Hepatocyte (in vitro differentiated cells): ENCODE data around the gene PLD1. TPM values are rescaled to one million over a fixed set of nuclear protein-coding genes. Genes with fewer than 3 reads are reported as not detected.

Source experiments
- DNase-seq: peaks from one replicate; pipeline ENCODE4 v3.0.0-alpha.2; 2016; ENCODE audit warnings: low spot score
- H2AFZ ChIP-seq: fragments of 200-600 bp; sonication (generic); 2 replicates; pipeline ENCODE4 v1.6.0; 2016; ENCODE audit warnings: antibody characterized with exemption, mild to moderate bottlenecking
- H3K27ac ChIP-seq: fragments of 200-600 bp; sonication (generic); 2 replicates; pipeline ENCODE4 v1.5.1; 2016; ENCODE audit warnings: mild to moderate bottlenecking
- H3K27me3 ChIP-seq: fragments of 200-600 bp; sonication (generic); 2 replicates; pipeline ENCODE4 v1.6.1; 2016
- H3K36me3 ChIP-seq: fragments of 200-600 bp; sonication (generic); replicated peaks from 2 replicates; pipeline ENCODE4 v1.5.1; 2016; ENCODE audit warnings: low read depth; ENCODE audit not compliant: insufficient read depth
- H3K4me1 ChIP-seq: fragments of 200-600 bp; sonication (generic); 2 replicates; pipeline ENCODE4 v1.5.1; 2016; ENCODE audit warnings: mild to moderate bottlenecking, moderate library complexity; ENCODE audit not compliant: insufficient read depth
- H3K4me2 ChIP-seq: fragments of 200-600 bp; sonication (generic); 2 replicates; pipeline ENCODE4 v1.6.0; 2016
- H3K4me3 ChIP-seq: fragments of 200-600 bp; sonication (generic); 2 replicates; pipeline ENCODE4 v1.5.1; 2016; ENCODE audit warnings: mild to moderate bottlenecking
- H3K79me2 ChIP-seq: fragments of 200-600 bp; sonication (generic); 2 replicates; pipeline ENCODE4 v1.6.0; 2017; ENCODE audit warnings: mild to moderate bottlenecking
- H3K9me2 ChIP-seq: fragments of 200-600 bp; sonication (generic); replicated peaks from 2 replicates; pipeline ENCODE4 v1.6.0; 2017; ENCODE audit warnings: mild to moderate bottlenecking; ENCODE audit not compliant: insufficient read depth
- H3K9me3 ChIP-seq: fragments of 200-600 bp; sonication (generic); 2 replicates; pipeline ENCODE4 v1.5.1; 2016; ENCODE audit warnings: low read depth, mild to moderate bottlenecking
- H4K20me1 ChIP-seq: fragments of 200-600 bp; sonication (generic); 2 replicates; pipeline ENCODE4 v1.6.0; 2016; ENCODE audit warnings: mild to moderate bottlenecking; ENCODE audit not compliant: insufficient read depth, poor library complexity, severe bottlenecking
- EZH2 ChIP-seq: fragments of 200-600 bp; sonication (generic); IDR thresholded peaks from 2 replicates; pipeline ENCODE4 v1.6.1; 2016; ENCODE audit warnings: antibody characterized with exemption, mild to moderate bottlenecking, borderline replicate concordance
- EZH2phosphoT487 ChIP-seq: fragments of 200-600 bp; sonication (generic); IDR thresholded peaks from one replicate; pipeline ENCODE4 v1.6.1; 2018; ENCODE audit warnings: antibody characterized with exemption, mild to moderate bottlenecking, low read depth, moderate library complexity; ENCODE audit not compliant: unreplicated experiment, severe bottlenecking
- WGBS: methylation state at CpG from one replicate; pipeline ENCODE4 v1.1.6; 2016; ENCODE audit warnings: low lambda C conversion rate; ENCODE audit errors: missing lambda C conversion rate; 5-methylcytosine and 5-hydroxymethylcytosine counted together
- polyA plus RNA-seq: library from polyadenylated mRNA; unstranded; fragments of >200 nt; fragmentation: Nextera tagmentation; extraction: Ambion mirVana; gene quantifications from 2 replicates; pipeline ENCODE4 v1.2.1, GENCODE V29; 2016
- total RNA-seq: library from RNA; depleted of rRNA; stranded (reverse); fragments of >200 nt; gene quantifications from 2 replicates; pipeline ENCODE4 v1.2.3, GENCODE V29; 2014
- TF ChIP-seq, protein P1 (sequence below): fragments of 200-600 bp; sonication (generic); IDR thresholded peaks from 2 replicates; pipeline ENCODE4 v1.5.1; 2016; ENCODE audit warnings: antibody characterized with exemption, mild to moderate bottlenecking; ENCODE audit not compliant: poor library complexity

Gene PLD1
- total and polyA plus RNA-seq, 2 experiments from 2014 or later = 29.4 to 71.1 TPM

DNA sequence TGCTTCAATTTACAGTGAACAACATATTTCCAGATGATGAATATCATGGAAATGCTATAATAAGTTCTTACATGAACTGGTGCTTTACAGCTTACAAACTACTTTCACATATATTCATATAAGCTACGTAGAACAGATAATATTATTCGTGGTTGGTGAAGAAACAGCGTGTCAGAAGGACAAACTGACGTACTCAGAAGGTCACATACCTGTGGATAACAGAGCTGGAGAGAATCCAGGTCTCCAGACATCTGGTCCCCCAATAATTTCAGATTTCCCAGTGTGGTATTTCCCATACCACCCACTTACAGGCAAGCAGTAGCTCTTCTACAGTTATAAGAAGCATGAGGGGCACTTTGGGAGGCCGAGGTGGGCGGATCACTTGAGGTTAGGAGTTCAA lies 156.6 kb downstream of the PLD1 start:
- TF ChIP-seq, protein P1, sequence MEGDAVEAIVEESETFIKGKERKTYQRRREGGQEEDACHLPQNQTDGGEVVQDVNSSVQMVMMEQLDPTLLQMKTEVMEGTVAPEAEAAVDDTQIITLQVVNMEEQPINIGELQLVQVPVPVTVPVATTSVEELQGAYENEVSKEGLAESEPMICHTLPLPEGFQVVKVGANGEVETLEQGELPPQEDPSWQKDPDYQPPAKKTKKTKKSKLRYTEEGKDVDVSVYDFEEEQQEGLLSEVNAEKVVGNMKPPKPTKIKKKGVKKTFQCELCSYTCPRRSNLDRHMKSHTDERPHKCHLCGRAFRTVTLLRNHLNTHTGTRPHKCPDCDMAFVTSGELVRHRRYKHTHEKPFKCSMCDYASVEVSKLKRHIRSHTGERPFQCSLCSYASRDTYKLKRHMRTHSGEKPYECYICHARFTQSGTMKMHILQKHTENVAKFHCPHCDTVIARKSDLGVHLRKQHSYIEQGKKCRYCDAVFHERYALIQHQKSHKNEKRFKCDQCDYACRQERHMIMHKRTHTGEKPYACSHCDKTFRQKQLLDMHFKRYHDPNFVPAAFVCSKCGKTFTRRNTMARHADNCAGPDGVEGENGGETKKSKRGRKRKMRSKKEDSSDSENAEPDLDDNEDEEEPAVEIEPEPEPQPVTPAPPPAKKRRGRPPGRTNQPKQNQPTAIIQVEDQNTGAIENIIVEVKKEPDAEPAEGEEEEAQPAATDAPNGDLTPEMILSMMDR = no peak
- Histone ChIP-seq H3K27me3 (no peaks in the 10 kb centered on the region), H3K4me1 (no peaks in the 10 kb centered on the region), H3K79me2 (no peaks in the 10 kb centered on the region), H3K4me3 (no peak overlapping the region), H3K4me2 (no peak overlapping the region), H2AFZ (no peak overlapping the region), H3K9me3 (no peaks in the 10 kb centered on the region), H4K20me1 (no peaks in the 10 kb centered on the region), H3K27ac (no peak overlapping the region), H3K36me3 (no peaks in the 10 kb centered on the region), H3K9me2 (no peaks in the 10 kb centered on the region)
- WGBS = 98% methylated on average over 6 of the region's 6 CpGs
- no peak for DNase-seq

DNA sequence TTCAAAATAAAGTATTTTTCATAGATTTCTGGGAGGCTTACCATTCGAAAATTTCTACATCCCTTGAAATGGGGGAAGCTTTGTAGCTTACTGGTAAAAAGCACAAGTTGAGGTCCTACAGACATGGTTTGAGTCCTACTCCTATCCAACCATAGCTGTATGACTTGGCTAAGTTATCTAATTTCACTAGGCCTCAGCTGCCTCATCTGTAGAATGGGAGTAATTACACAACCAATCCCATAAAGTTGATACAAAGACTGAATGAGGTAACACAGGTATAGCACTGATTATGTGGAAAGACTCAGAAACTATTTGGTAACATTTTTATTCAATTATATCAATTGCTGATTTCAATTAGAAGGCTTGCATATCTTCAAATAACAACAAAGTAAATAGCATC lies 157.4 kb downstream of the PLD1 start:
- no peak overlapping the region for H3K27ac ChIP-seq
- no peaks in the 10 kb centered on the region for H4K20me1 ChIP-seq
- no peak overlapping the region for H3K4me2 ChIP-seq
- H3K9me3 ChIP-seq = no peaks in the 10 kb centered on the region
- H3K4me3 ChIP-seq = no peak overlapping the region
- H3K27me3 ChIP-seq = no peaks in the 10 kb centered on the region
- TF ChIP-seq EZH2 (no peak), EZH2phosphoT487 (no peak)
- TF ChIP-seq, protein P1 = no peak
- no peak for DNase-seq
- no peak overlapping the region for H2AFZ ChIP-seq
- WGBS = 97% methylated on average over 1 of the region's 1 CpG
- H3K79me2 ChIP-seq = no peaks in the 10 kb centered on the region
- no peaks in the 10 kb centered on the region for H3K4me1 ChIP-seq
- H3K36me3 ChIP-seq = no peaks in the 10 kb centered on the region
- no peaks in the 10 kb centered on the region for H3K9me2 ChIP-seq

DNA sequence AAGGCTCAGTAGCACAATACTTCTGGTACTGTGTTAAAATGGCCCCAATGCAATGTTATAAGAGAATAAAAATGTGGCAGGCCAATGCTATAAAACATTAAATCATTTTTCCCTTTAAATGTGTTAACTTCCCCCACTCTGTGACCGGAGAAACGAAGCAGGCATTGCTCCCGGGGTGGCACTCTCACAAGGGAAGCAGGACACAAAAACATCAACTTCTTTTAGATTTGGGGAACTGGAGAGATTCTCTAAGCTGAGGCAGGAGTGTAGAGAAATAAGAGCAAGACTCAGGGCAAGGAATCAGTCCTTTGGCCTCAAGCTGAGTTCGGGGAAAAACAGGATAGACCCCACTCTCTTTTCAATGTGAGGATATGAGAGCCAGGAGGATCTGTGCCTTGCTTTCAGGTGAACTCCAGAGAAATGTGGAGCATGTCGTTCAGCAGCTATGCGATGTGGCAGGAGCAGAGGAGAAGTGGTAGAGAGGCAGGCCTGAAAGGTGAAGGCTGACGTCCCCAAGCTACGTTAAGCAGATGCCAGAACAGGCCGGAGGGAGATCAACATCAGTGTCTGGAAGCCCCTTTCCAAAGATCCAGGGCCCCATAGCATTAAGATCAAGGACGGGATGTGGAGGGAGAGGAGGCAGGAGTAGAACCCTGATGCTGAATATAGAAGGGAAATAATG lies 160.2 kb downstream of the PLD1 start:
- Histone ChIP-seq H3K9me3 (no peaks in the 10 kb centered on the region), H3K36me3 (no peaks in the 10 kb centered on the region), H4K20me1 (no peaks in the 10 kb centered on the region), H2AFZ (no peak overlapping the region), H3K27me3 (no peaks in the 10 kb centered on the region), H3K27ac (no peak overlapping the region), H3K4me2 (no peak overlapping the region), H3K9me2 (no peaks in the 10 kb centered on the region), H3K79me2 (no peaks in the 10 kb centered on the region), H3K4me1 (no peaks in the 10 kb centered on the region), H3K4me3 (no peak overlapping the region)
- no peak for DNase-seq
- WGBS = 75% methylated on average over 10 of the region's 10 CpGs
- TF ChIP-seq EZH2 (no peak), EZH2phosphoT487 (no peak)
- TF ChIP-seq, protein P1 = no peak

DNA sequence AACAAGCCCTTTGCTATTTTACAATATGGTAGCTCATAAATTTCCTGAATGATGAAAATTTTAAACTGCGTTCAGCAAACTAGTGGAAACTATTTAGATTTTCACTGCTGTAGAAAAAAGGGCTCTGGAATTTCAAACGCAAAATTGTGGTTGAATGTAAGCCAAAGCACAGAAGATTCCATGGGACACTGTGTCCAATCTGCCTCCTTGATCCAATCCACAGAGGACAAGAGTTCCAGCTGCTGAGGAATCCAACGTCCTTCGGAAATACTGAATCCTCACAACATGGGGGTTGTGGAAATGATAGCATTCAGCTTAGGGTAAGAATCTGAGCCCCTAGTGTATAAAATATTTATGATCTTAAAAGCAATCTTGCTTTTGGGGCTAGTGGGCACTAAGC lies 161.0 kb downstream of the PLD1 start:
- no peak overlapping the region for H3K27ac ChIP-seq
- WGBS = 73% methylated on average over 4 of the region's 4 CpGs

More for the DNA sequence above, 161.0 kb downstream of the PLD1 start:
- no peak for DNase-seq
- Histone ChIP-seq H3K4me1 (no peaks in the 10 kb centered on the region), H2AFZ (no peak overlapping the region), H3K9me3 (no peaks in the 10 kb centered on the region), H3K36me3 (no peaks in the 10 kb centered on the region), H3K4me3 (no peak overlapping the region), H3K4me2 (no peak overlapping the region), H3K27me3 (no peaks in the 10 kb centered on the region), H3K79me2 (no peaks in the 10 kb centered on the region), H4K20me1 (no peaks in the 10 kb centered on the region), H3K9me2 (no peaks in the 10 kb centered on the region)
- no peak for TF ChIP-seq EZH2phosphoT487
- TF ChIP-seq, protein P1 = no peak
- TF ChIP-seq EZH2 = no peak
